Measurements from ENCODE around the gene IL10RB.

- TF ChIP-seq CTCF (optimal IDR thresholded peaks at IDR 0.05 in 1 of 3, IDR thresholded peaks at IDR 0.05 in 1 of 3, conservative IDR thresholded peaks at IDR 0.05 in 1 of 3; ENCODE audit: extremely low read depth in 1 of 3, insufficient read depth in 2 of 3, low read length in 3 of 3) (no peak), EZH2 (IDR thresholded peaks at IDR 0.05; ENCODE audit: low read length) (no peak)
Measured at GRCh38 chr21:33229099-33229783, 36.9 kb upstream of the IL10RB start.
